GM21786 (cell line): Measurements from ENCODE around the gene GNG14.
"Not testable (repeated sequence)": the region's sequence is repeated elsewhere in the genome, so short reads cannot be mapped to it uniquely, and the experiment has no call there.

Experiments
- ATAC-seq: cut with Tn5 transposase; IDR thresholded peaks from one replicate; pipeline ENCODE4 v1.9.1; 2021; ENCODE audit not compliant: unreplicated experiment

GNG14 gene

GRCh38 chr19:12722566-12723380 lies 35.0 kb downstream of the GNG14 start:
- peak; percentile 82 for ATAC-seq

- ATAC-seq: no peak
Observed at GRCh38 chr19:12723381-12723640, 35.5 kb downstream of the GNG14 start.

- ATAC-seq: no peak
Observed at GRCh38 chr19:12723641-12724426, 36.0 kb downstream of the GNG14 start, which contains the start of gene TNPO2. TSS of gene TNPO2 (minus strand) at chr19:12723932. CDS start at chr19:12720977, 2,955 bp downstream.

DNA sequence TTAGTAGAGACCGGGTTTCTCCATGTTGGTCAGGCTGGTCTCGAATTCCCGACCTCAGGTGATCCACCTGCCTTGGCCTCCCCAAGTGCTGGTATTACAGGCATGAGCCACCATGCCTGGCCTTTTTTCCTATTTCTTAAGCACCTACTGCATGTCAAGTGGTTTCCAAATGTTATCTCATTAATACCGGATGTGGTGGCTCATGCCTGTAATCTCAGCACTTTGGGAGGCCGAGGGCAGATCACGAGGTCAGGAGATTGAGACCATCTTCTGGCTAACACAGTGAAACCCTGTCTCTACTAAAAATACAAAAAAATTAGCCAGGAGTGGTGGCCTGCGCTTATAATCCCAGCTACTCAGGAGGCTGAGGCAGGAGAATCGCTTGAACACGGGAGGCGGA lies 37.8 kb downstream of the GNG14 start:
- not testable (repeated sequence) for ATAC-seq

DNA sequence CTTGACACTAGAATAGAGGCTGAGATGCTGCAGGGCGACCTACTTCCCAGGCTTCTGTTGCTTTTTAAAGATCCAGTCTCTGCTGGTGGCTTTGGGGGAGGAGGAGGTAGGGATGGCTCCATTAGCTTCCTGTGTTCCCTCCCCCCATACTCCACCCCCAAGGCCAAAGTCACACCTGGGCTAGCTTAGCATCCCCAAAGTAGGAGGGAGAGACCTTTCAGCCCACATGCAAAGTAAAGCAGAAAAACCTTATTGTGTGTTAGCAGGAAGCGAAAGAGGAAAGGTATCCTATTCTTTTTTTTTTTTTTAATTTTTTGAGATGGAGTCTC lies 39.2 kb downstream of the GNG14 start:
- ATAC-seq: no peak

- no peak for ATAC-seq
Observed at GRCh38 chr19:12727745-12728433, 40.1 kb downstream of the GNG14 start.

GRCh38 chr19:12730064-12730463 lies 42.3 kb downstream of the GNG14 start:
- no peak for ATAC-seq

DNA sequence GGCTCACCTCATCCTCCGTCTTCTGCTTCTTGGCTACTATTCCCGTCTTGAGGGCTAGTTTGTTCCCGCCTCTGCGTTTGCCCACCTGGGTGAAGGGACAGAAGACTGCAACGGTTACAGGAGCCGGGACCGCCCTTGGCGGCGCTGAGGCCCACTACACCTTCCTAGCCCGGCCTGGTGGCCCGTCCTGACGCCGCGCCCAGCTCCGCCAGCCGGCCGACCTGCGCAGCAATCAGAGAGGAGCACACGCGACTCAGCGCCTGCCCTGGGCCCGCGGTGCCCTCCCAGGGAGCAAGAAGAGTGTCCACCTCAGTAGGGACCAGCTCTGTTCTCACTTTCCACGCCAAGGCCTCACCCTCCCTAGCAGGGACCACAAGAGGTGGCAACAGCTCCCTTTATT lies 43.5 kb downstream of the GNG14 start:
- no peak for ATAC-seq

DNA sequence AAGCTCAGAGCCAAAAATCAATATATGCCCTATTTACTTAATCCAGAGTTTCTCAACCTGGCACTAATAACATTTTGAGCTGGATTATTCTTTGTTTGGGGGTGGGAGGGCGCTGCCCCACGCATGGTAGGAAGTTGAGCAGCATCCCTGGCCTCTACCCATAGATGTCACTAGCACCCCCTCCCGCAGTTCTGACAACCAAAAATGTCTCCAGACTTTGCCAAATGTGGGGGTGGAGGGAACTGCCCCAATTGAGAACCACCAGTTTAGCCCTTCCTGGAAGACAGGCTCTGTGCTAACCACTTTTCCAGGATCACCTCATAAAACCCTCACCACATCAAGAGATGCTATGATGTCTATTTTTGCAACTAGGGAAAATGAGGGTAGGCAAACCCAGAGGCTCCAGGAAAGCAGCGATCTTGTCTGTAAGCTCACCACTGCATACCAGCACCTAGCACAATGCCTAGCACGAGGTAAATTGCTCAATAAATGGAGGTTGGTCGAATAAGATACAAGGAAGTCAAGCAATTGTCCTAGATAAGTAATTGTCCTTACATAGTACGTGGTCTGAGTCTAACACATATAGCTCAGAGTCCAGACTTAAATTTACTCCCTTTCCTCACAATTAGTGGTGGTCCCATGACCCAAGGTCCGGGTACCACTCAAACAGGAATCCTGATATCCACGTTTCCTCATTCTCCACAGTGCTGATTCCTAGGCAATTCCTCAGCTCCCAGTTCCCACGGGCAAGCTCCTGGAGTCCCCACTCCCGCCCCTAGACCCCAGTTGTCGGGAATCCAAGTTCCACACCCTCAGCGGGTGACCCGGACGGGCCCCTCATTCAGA lies 45.8 kb downstream of the GNG14 start:
- no peak for ATAC-seq

GRCh38 chr19:12736995-12737834 lies 49.4 kb downstream of the GNG14 start, which contains the start of gene GET3:
TSS of gene GET3 (plus strand) at chr19:12737497. CDS start at chr19:12737506, 9 bp downstream.
- ATAC-seq: peak; percentile 85

GRCh38 chr19:12737835-12738351 lies 50.1 kb downstream of the GNG14 start:
- ATAC-seq: no peak
